Esophagus mucosa (tissue), 1 donor: Measurements from ENCODE around the gene ITIH1. TPM values are rescaled to one million over a fixed set of nuclear protein-coding genes. Genes with fewer than 3 reads are reported as not detected.

Source experiments
- ATAC-seq: fragments of 200-7000 bp; cut with Tn5 transposase; one replicate; pipeline ENCODE4 v1.9.1; 2020
- total RNA-seq: library from RNA; stranded (reverse); gene quantifications from one replicate; pipeline ENCODE4 v1.2.4, GENCODE V29; 2023
- donor health status: DM: yes; HTN: yes; CAD: no.

ITIH1 gene
- total RNA-seq, 1 donor from 2014 or later = 0.12 TPM

- no peak for ATAC-seq
Observed at GRCh38 chr3:52790741-52791140, 13.3 kb downstream of the ITIH1 start.

GRCh38 chr3:52791366-52791765 is 14.0 kb downstream of the ITIH1 start:
- no peak for ATAC-seq

GRCh38 chr3:52791928-52792327 is 14.5 kb downstream of the ITIH1 start:
- no peak for ATAC-seq

- ATAC-seq = no peak
Observed at GRCh38 chr3:52792413-52792812, 15.0 kb downstream of the ITIH1 start.

GRCh38 chr3:52792961-52793695 is 15.7 kb downstream of the ITIH1 start:
- ATAC-seq = no peak

GRCh38 chr3:52793702-52794611 is 16.6 kb downstream of the ITIH1 start:
- no peak for ATAC-seq

- no peak for ATAC-seq
Observed at GRCh38 chr3:52794612-52795099, 17.3 kb downstream of the ITIH1 start, which contains the start of gene ITIH3. Gene ITIH3 (plus strand): TSS chr3:52794796. CDS start chr3:52794804, 8 bp downstream.

GRCh38 chr3:52795298-52795900 is 18.0 kb downstream of the ITIH1 start:
- ATAC-seq = no peak

- ATAC-seq = no peak
Observed at GRCh38 chr3:52796411-52796810, 19.0 kb downstream of the ITIH1 start.

GRCh38 chr3:52798376-52798977 is 21.1 kb downstream of the ITIH1 start:
- ATAC-seq = no peak

GRCh38 chr3:52798978-52799476 is 21.6 kb downstream of the ITIH1 start:
- ATAC-seq = peak; percentile 38

GRCh38 chr3:52800079-52800478 is 22.7 kb downstream of the ITIH1 start:
- no peak for ATAC-seq

GRCh38 chr3:52801839-52802238 is 24.4 kb downstream of the ITIH1 start:
- ATAC-seq = no peak

- no peak for ATAC-seq
Observed at GRCh38 chr3:52805270-52806039, 28.1 kb downstream of the ITIH1 start.

GRCh38 chr3:52809149-52809548 is 31.8 kb downstream of the ITIH1 start:
- no peak for ATAC-seq

GRCh38 chr3:52809662-52810377 is 32.4 kb downstream of the ITIH1 start:
- ATAC-seq = no peak

GRCh38 chr3:52810923-52811322 is 33.5 kb downstream of the ITIH1 start:
- no peak for ATAC-seq

GRCh38 chr3:52811452-52812011 is 34.1 kb downstream of the ITIH1 start:
- ATAC-seq = no peak

- ATAC-seq = no peak
Observed at GRCh38 chr3:52813810-52814209, 36.4 kb downstream of the ITIH1 start.

GRCh38 chr3:52816199-52816598 is 38.8 kb downstream of the ITIH1 start:
- no peak for ATAC-seq

GRCh38 chr3:52816654-52817053 is 39.3 kb downstream of the ITIH1 start:
- no peak for ATAC-seq
